ENCODE data around the gene GCAT. TPM values are rescaled to one million over a fixed set of nuclear protein-coding genes. Genes with fewer than 3 reads are reported as not detected.

GCAT gene
- polyA plus RNA-seq, 1 donor (not counting 4 experiments of a cell fraction or from before 2014, with no cell fraction given): 8.4 TPM

GRCh38 chr22:37765498-37765897 lies 42.2 kb upstream of the GCAT start:
- FAIRE-seq: no peak
- peaks cover 9% of the 10 kb centered on the region for H3K4me1 ChIP-seq (ENCODE audit: control insufficient read depth, extremely low read depth, insufficient read depth, low read length)
- dilution Hi-C loops (cut with MboI; ENCODE audit: extremely low pct_ligation_motif_present, low sequenced_read_pairs): no loop called here
- H2AFZ ChIP-seq (ENCODE audit: control insufficient read depth, low read length): no peak overlapping the region
- no peaks in the 10 kb centered on the region for H3K79me2 ChIP-seq (ENCODE audit: control insufficient read depth, insufficient read depth, low read length)
- no peaks in the 10 kb centered on the region for H3K9me3 ChIP-seq (ENCODE audit: control insufficient read depth, low read depth, low read length)
- no peak for DNase-seq (ENCODE audit: low read depth, low spot score)
- H4K20me1 ChIP-seq (ENCODE audit: control insufficient read depth, extremely low read depth, insufficient read depth, low read length): peaks cover 6% of the 10 kb centered on the region
- no peak overlapping the region for H3K9ac ChIP-seq (ENCODE audit: control insufficient read depth, extremely low read depth, insufficient read depth, low read length)
- no peak overlapping the region for H3K4me3 ChIP-seq (ENCODE audit: control insufficient read depth in 2 of 3, extremely low read depth in 1 of 3, insufficient read depth in 2 of 3, low read depth in 1 of 3, low read length in 3 of 3)
- H3K4me2 ChIP-seq (ENCODE audit: control insufficient read depth, extremely low read depth, insufficient read depth, low read depth, low read length): no peak overlapping the region
- no peak for TF ChIP-seq EZH2 (IDR thresholded peaks at IDR 0.05; ENCODE audit: low read length)
- peaks cover 2% of the 10 kb centered on the region for H3K9me1 ChIP-seq (ENCODE audit: control insufficient read depth, extremely low read depth, insufficient read depth, low read length)
- no peaks in the 10 kb centered on the region for H3K27me3 ChIP-seq (ENCODE audit: control insufficient read depth, extremely low read depth, insufficient read depth, low read length)
- peaks cover 25 to 44% of the 10 kb centered on the region in 2 experiments for H3K36me3 ChIP-seq (ENCODE audit: control insufficient read depth in 2 of 2, extremely low read depth in 1 of 2, insufficient read depth in 2 of 2, low read length in 2 of 2)
- no peak overlapping the region for H3K27ac ChIP-seq (ENCODE audit: control insufficient read depth, insufficient read depth, low read length)

DNA sequence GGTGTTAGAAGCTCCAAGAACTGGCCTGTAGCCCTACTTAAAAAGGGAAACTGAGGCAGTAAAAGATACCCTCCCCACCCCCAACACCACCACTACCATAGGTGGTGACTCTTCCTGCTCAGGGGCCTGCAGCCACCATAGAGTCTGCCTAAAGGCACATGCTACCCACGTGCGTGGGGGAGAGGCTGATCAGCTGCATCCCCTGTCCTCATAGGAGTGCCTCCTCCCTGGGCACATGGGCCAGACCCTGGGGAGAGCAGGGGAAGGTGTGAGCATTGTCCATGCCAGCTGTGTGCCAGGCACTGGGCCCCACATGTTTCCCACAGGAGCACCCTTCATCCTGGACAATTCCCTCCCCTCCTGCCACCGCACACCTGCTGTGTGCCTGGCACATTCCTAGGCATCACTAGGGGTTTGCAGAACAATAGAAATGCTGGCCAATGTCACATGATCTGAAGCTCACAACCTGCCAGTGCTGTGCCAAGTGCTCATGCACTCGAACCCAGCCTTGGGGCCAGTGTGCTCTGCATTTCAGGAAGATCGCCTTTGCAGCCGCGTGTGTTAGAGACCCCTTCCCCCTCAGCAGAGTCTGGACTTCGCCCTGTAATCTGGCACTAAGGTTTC lies 41.7 kb upstream of the GCAT start:
- no peak overlapping the region for H3K27ac ChIP-seq (ENCODE audit: control insufficient read depth, insufficient read depth, low read length)
- TF ChIP-seq EZH2 (IDR thresholded peaks at IDR 0.05; ENCODE audit: low read length) (no peak), CTCF (optimal IDR thresholded peaks at IDR 0.05 in 1 of 3, IDR thresholded peaks at IDR 0.05 in 1 of 3, conservative IDR thresholded peaks at IDR 0.05 in 1 of 3; ENCODE audit: extremely low read depth in 1 of 3, insufficient read depth in 2 of 3, low read length in 3 of 3) (no peak)
- H3K4me2 ChIP-seq (ENCODE audit: control insufficient read depth, extremely low read depth, insufficient read depth, low read depth, low read length): no peak overlapping the region
- no peak overlapping the region for H2AFZ ChIP-seq (ENCODE audit: control insufficient read depth, low read length)
- no peak overlapping the region for H3K4me3 ChIP-seq (ENCODE audit: control insufficient read depth in 2 of 3, extremely low read depth in 1 of 3, insufficient read depth in 2 of 3, low read depth in 1 of 3, low read length in 3 of 3)
- no peaks in the 10 kb centered on the region for H3K9me3 ChIP-seq (ENCODE audit: control insufficient read depth, low read depth, low read length)
- no peaks in the 10 kb centered on the region for H3K27me3 ChIP-seq (ENCODE audit: control insufficient read depth, extremely low read depth, insufficient read depth, low read length)
- DNase-seq (ENCODE audit: low read depth, low spot score) (no peak), FAIRE-seq (no peak)
- no peaks in the 10 kb centered on the region for H3K79me2 ChIP-seq (ENCODE audit: control insufficient read depth, insufficient read depth, low read length)
- no peak overlapping the region for H3K9ac ChIP-seq (ENCODE audit: control insufficient read depth, extremely low read depth, insufficient read depth, low read length)
- H3K9me1 ChIP-seq (ENCODE audit: control insufficient read depth, extremely low read depth, insufficient read depth, low read length): peaks cover 2% of the 10 kb centered on the region
- peaks cover 23 to 44% of the 10 kb centered on the region in 2 experiments for H3K36me3 ChIP-seq (ENCODE audit: control insufficient read depth in 2 of 2, extremely low read depth in 1 of 2, insufficient read depth in 2 of 2, low read length in 2 of 2)
- H4K20me1 ChIP-seq (ENCODE audit: control insufficient read depth, extremely low read depth, insufficient read depth, low read length): peaks cover 6% of the 10 kb centered on the region
- H3K4me1 ChIP-seq (ENCODE audit: control insufficient read depth, extremely low read depth, insufficient read depth, low read length): peaks cover 9% of the 10 kb centered on the region
- dilution Hi-C loops (cut with MboI; ENCODE audit: extremely low pct_ligation_motif_present, low sequenced_read_pairs): no loop called here

- no peaks in the 10 kb centered on the region for H3K79me2 ChIP-seq (ENCODE audit: control insufficient read depth, insufficient read depth, low read length)
- no peak for FAIRE-seq
These were observed 39.5 kb upstream of the GCAT start for GRCh38 chr22:37768273-37768672.

More at GRCh38 chr22:37768273-37768672, 39.5 kb upstream of the GCAT start:
- H4K20me1 ChIP-seq (ENCODE audit: control insufficient read depth, extremely low read depth, insufficient read depth, low read length): peaks cover 1% of the 10 kb centered on the region
- dilution Hi-C loops (cut with MboI; ENCODE audit: extremely low pct_ligation_motif_present, low sequenced_read_pairs): no loop called here
- no peak overlapping the region for H3K27ac ChIP-seq (ENCODE audit: control insufficient read depth, insufficient read depth, low read length)
- no peaks in the 10 kb centered on the region for H3K4me1 ChIP-seq (ENCODE audit: control insufficient read depth, extremely low read depth, insufficient read depth, low read length)
- no peak overlapping the region for H2AFZ ChIP-seq (ENCODE audit: control insufficient read depth, low read length)
- DNase-seq (ENCODE audit: low read depth, low spot score): no peak
- no peak overlapping the region for H3K9ac ChIP-seq (ENCODE audit: control insufficient read depth, extremely low read depth, insufficient read depth, low read length)
- H3K4me3 ChIP-seq (ENCODE audit: control insufficient read depth in 2 of 3, extremely low read depth in 1 of 3, insufficient read depth in 2 of 3, low read depth in 1 of 3, low read length in 3 of 3): no peak overlapping the region
- no peaks in the 10 kb centered on the region for H3K27me3 ChIP-seq (ENCODE audit: control insufficient read depth, extremely low read depth, insufficient read depth, low read length)
- H3K4me2 ChIP-seq (ENCODE audit: control insufficient read depth, extremely low read depth, insufficient read depth, low read depth, low read length): no peak overlapping the region
- TF ChIP-seq CTCF (optimal IDR thresholded peaks at IDR 0.05 in 1 of 3, IDR thresholded peaks at IDR 0.05 in 1 of 3, conservative IDR thresholded peaks at IDR 0.05 in 1 of 3; ENCODE audit: extremely low read depth in 1 of 3, insufficient read depth in 2 of 3, low read length in 3 of 3) (peak; percentile 20 to 38 (median 37)), EZH2 (IDR thresholded peaks at IDR 0.05; ENCODE audit: low read length) (no peak)
- H3K9me3 ChIP-seq (ENCODE audit: control insufficient read depth, low read depth, low read length): no peaks in the 10 kb centered on the region
- H3K9me1 ChIP-seq (ENCODE audit: control insufficient read depth, extremely low read depth, insufficient read depth, low read length): no peaks in the 10 kb centered on the region
- H3K36me3 ChIP-seq (ENCODE audit: control insufficient read depth in 2 of 2, extremely low read depth in 1 of 2, insufficient read depth in 2 of 2, low read length in 2 of 2): peaks cover 23 to 51% of the 10 kb centered on the region in 2 experiments
